Left lobe of liver (tissue), 2 donors: Measurements from ENCODE around the gene IGF1R. TPM values are rescaled to one million over a fixed set of nuclear protein-coding genes. Genes with fewer than 3 reads are reported as not detected.

Source experiments
- ATAC-seq: fragments of 200-7000 bp; cut with Tn5 transposase; one replicate; pipeline ENCODE4 v1.9.1; 2020; ENCODE audit warnings: mild to moderate bottlenecking, moderate library complexity
- DNase-seq: peaks from one replicate; pipeline ENCODE4 v3.0.0-alpha.2; 2020; ENCODE audit warnings: low spot score
- total RNA-seq: library from RNA; stranded (reverse); gene quantifications from one replicate; pipeline ENCODE4 v1.2.1, GENCODE V29; 2021
- donor health status: DM: no; HTN: no; CAD: no; lungs with moderate emphysema.
- donor health status: DM: no; HTN: yes; CAD: no.

IGF1R gene
- total RNA-seq, 1 donor from 2014 or later, result 3.3 TPM

DNA sequence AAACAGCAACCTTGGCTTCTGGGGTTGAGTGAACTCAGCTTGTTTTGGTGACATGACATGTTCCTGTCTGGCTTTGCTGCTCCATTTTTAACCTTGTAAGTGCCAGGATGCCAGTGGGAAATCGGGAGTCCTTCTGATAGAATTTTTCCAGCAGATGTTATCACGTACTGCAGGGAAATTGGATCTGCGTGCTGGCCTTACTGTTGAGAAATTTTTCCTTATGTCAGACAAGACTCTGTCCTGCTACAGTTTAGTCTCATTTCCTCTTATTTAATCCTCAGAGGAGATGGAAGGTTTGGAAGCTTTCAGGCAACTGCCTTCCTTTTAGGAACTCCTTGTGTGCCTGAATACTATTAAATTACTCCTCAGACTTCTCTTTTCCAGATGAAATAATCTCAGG is 278.7 kb downstream of the IGF1R start:
- no peak for ATAC-seq
- no peak for DNase-seq

DNA sequence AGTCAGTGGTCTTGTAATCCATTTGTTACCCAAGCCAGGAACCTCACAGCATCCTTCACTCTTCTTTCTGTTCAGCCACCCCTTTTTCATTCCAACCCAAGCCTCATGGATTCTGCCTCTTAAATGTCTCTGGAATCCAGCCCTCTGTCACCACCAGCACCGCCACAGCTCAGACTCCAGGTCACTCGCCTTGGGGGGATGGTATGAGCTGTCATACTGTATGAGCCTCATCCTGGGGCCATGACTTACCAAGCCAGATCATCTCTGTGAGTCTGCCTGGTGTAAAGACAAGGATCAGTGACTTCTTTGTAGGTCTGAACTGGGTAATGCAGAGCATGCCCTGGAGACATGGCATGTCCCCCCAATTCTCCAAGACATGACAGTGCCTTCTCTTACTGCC is 279.7 kb downstream of the IGF1R start:
- ATAC-seq, result no peak

DNA sequence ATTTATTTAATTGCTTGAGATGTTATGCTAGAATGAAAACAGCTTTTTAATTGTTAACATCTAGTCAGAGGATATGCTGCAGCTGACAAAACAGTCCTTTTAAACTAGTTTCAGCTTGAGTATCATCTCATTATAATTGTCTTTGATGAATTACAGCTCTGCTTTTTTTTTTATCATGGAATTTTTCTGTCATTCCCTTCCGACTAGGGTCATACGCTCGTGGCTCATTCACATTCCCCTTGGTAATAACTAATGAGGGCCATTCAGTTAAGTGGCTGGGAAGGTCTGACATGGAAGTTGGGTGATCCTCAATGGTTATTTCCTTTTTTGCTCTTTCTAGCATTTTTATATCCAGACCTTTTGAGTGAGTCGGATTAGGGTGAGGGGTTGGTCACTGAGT is 282.2 kb downstream of the IGF1R start:
- no peak for DNase-seq
- no peak for ATAC-seq

More for the DNA sequence above, 279.7 kb downstream of the IGF1R start:
- DNase-seq, result no peak

DNA sequence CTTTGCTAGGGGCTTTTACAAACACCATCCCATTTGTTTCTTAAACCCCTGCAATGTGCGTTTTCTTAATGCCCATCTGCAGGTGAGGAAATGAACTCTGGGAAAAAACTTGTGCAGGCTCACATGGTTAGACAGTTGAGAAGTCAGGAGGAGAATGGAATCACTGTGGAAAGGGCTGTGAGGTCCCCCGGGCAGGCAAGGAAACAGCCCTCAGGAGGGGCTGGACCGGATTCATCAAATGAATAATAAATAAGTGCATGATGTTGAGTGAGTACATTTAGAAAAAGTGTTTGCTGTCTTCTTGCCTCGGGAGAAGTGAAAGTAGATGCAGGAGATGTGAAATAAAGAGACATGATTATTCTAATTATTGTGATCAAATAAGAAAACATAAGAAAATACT is 282.7 kb downstream of the IGF1R start:
- no peak for DNase-seq
- ATAC-seq, result no peak

DNA sequence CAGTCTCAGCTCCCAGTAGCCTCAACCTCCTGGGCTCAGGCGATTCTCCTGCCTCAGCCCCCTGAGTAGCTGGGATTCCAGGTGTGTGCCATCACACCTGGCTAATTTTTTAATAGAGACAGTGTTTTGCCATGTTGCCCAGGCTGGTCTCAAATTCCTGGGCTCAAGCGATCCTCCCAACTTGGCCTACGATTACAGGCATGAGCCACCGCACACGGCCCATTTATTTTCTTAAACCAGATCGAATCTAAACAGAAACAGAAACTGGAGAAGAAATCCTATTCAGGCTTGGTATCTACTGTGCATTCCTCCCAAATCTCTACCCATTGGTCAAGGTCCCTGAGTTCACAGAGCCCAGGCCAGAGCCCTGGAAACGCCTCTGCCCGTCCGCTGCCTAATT is 285.1 kb downstream of the IGF1R start:
- DNase-seq (no peak), ATAC-seq (no peak)

DNA sequence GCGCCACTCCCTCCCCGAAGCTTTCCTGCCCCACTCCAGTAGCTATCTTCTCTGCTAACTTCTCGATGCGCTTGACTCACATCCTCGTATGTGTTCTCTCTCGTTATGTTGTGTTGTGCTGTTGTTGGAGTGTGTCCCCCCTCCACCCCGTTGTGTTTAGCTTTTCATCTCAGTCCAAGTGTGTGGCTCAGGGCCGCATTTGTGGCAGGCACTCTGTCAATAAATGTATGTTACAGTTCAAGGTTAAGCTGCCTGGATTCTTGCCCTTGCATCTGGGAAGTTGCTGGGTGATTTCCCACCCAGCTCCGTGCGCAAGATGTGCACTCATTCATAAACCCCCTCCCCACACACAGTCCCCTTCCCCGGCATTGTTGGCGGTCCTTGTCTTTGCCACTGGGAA is 287.4 kb downstream of the IGF1R start:
- DNase-seq (no peak), ATAC-seq (no peak)

DNA sequence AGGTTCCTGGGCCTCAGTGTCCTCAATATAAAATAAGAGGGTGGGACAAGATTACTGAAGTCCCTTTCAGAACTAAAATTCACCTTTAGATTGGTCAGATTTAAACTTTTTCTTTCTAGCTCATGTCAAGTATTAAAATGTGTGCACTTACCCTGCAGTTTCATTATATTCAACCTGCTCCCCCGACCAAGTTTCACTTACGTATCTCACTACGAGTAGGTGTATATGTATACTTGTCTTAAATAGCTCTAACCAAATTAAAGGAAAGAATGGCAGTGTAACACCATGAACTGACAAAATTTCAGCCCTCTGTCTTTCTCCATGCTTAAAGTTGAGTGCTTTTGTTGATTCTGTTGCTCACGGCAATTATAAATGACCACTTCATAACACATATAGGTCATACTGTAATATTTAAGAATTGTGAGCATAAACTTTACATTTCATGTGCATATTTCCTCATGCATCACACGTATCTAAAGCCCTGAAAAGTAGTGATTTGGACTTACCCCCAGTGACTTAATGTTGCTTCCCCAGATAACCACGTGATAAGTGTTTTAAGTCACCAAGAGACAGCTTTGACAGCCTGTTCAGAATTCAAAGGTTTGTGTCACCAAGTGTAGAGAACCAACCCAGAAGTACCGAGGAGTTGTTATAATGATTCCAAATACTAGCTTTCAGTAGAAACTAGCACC is 289.2 kb downstream of the IGF1R start:
- DNase-seq (no peak), ATAC-seq (no peak)

DNA sequence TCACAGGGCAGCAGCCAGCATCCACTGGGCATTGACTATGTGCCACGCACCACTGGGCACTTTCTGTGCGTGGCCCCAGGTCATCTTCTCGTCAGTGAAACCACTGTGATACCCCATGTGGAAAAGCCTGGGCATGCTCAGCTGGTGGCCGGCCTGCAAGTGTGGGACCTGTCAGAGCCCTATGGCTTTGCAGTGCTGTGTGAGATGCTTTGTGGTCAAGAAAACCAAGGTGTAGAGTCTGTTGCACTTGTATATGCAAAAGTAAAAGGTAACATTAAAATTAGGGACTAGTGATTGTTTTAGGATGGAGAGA is 289.7 kb downstream of the IGF1R start:
- DNase-seq, result no peak
- ATAC-seq, result no peak

DNA sequence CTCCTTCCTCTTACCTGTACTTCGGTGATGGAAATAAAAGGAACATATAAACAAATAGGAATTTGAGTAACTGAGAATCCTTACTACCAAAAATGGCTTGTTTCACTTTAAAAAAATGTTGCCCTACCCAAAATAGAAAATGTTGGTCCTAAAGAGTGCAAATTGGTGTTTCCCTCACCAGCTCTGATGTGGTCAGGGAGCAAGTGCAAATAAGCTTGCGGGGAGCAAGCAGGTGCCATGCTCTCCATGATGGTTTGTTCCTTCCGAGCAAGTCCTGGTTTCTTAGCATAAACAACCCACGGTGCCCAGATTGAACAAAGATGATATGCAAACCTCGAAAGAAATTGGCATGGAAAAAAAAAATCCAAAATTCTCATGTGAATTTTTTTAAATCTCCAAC is 290.5 kb downstream of the IGF1R start:
- DNase-seq, result no peak
- no peak for ATAC-seq

DNA sequence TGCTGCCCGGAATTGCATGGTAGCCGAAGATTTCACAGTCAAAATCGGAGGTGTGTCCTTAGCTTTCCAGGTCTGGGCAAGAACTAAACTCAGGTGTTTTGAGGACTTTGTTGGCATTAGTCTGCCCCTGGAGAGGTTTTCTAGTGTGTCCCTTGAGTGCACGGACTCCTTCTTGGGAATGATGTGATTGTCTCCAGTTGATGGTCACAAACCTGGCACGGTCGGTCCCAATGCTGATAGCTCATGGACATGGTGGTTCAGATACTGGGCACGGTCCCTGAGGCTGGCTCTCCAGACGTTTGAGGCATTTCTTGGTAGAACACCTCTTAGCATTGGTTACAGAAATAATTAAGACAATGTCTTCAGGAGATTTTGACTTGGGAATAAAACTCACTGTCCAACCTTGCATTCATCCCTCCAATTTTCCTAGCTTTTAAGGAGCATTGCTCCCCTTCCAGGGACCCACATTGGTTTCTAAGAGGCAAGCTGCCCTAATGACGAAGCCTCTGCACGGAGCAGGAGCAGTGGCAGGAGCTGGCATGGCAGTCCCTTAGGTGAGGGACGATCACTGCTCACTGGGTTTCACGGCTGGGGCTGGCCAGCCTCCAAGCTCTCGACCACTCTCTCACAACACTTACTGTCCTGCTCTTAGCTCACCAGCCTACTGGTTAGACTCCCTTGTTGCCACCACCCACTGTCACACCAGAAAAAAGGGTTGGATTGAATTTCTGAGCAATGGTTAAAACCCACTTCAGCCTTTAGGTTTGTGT is 291.2 kb downstream of the IGF1R start:
- no peak for ATAC-seq

DNA sequence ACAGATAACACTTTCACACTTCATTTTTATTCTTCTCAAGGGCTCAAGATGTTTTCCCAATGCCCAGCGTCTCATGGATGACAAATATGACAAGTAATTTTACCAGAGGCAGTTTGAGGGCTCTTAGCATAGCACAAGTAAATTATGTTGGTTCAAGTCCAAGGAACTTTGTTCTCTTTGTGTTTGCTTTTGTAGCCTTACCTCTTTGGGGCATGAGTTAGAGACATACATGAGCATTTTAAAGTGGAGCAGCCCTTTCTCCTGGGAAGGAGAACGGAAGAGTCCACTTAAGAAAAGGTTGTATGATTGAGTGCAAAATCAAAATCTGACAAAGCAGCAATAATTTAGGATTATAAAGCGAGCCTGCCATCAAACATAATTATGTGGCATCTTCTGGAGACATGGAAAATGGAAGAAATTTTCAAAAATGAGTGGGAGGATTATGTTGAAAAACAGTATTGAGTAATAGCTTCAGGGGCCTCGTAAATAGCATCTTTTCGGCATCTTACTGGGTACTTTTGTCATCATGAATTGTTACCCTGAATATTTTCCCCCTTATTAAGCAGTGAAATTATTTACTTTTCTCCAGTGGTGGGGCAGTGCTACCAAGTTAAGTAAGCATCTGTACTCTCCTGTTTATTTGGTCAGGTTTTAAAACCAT is 293.4 kb downstream of the IGF1R start:
- DNase-seq (no peak), ATAC-seq (no peak)

More for the DNA sequence above, 291.2 kb downstream of the IGF1R start:
- DNase-seq, result no peak

DNA sequence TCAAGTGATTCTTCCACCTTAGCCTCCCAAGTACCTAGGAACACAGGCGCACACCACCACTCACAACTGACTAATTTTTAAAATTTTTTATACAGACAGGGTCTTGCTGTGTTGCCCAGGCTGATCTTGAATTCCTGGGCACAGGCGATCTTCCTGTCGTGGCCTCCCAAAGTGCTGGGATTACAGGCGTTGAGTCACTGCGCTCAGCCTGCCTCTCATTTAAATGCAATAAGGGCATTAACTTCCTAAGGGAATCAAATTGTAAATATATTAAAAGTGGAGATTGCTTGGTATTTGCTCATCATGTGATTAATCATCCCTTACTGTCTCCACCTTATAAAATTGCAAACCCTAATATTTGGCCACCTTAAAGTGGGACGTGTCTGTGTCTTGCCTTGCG is 294.1 kb downstream of the IGF1R start:
- DNase-seq (no peak), ATAC-seq (no peak)

DNA sequence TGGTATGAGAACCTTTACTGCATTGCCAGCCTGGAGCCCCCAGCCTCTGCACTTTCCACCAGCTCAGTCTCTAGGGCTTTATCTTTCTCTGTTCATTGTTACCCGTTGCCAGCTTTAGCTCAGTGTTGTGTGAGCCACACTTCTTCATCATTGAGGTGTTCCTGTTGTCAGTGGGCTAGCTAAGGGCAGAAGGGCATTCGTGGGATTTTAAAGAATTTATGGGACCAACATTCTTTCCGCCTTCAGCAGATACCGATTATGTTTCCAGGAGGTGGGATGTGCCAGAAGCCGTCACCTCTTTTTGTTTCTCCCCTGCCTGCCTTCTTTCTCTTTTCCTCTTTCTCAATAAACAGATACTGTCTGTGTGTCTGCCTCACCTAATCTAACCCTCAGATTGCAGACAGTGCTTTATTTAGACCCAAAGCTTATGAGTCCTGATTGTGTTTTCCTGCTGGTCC is 294.7 kb downstream of the IGF1R start:
- DNase-seq (no peak), ATAC-seq (no peak)

DNA sequence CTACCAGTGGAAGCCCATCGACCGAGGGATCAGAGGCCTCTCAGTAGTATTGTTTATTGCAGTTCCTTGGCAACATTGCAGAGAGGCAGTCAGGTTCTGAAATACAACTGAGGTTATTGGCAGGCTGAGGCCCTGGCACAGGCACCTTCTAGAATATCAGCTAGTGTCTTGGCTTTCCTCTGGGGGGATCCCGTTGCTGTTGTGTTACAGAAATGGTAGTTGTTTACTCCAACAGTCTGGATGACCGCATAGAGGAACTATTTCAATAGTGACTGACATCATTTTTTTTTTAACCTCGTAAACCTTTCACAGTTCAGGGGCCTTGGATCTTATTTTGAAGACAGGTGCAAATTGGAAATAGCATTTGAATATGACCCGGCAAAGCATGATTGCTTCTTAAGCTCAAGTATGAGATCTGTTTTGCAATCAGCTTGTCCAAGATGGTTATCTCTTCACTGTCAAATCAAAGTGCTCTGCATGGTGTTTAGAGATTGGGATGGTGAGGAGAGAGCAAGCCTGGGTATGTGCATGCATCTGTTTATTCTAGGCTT is 295.3 kb downstream of the IGF1R start:
- DNase-seq (no peak), ATAC-seq (no peak)

DNA sequence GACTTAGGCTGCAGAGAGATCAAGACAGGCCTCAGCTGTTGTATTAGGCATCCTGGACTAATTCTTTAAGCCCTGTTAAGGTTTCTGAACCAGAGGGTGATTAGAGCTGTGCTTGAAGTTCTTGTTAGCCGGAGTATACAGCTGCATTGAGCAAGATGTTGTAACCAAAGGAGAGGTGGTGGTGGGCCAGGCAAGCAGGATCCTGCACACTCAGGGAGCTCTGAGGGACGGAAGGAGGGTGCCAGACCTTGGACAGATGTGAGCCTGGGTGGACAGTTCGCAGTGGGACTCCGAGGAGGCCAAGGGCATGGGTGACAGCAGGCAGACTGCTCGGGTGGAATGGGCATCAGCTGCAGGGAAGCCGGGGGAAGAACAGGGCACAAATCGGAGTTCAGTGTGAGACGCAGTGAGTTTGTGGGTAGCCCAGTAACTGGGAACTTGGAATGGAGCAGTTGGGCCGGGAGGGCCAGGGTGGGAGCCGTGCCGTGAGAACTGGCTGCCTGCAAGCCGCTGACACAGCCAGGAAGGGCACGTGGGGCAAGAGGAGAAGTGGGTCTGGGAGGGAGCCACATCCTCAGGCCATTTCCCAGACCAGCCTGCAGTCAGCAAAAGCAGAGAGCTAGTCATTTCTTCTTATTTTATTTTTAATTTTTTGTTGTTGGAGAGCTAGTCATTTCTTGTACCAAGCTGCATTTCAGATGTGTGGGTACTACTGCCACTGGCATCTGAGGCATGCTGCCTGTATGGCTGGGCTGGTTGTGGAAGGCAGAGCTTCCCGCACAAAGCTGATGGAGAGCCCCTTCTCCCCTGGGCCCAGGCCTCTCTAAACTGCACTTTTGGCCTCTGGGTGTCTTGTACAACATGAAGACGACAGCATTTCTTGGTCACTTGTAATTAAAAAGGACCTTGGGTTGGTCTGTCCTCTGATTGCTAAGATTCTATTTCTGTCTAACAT is 298.2 kb downstream of the IGF1R start:
- DNase-seq (no peak), ATAC-seq (peak; percentile 46)

DNA sequence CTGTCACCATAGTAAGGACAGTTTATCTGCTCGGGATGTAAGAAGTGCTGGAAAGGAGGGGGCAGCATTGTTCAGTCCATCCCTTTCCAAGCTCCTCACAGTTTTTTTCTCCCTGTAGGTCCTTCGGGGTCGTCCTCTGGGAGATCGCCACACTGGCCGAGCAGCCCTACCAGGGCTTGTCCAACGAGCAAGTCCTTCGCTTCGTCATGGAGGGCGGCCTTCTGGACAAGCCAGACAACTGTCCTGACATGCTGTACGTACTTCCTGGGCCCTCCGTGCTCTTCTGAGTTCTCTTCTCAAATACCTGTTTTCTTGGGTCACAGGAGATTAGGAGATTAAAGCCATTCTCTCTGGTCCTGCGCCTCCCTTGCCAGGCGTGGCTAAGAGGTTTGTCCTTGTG is 300.1 kb downstream of the IGF1R start:
- ATAC-seq, result no peak
- DNase-seq, result no peak

DNA sequence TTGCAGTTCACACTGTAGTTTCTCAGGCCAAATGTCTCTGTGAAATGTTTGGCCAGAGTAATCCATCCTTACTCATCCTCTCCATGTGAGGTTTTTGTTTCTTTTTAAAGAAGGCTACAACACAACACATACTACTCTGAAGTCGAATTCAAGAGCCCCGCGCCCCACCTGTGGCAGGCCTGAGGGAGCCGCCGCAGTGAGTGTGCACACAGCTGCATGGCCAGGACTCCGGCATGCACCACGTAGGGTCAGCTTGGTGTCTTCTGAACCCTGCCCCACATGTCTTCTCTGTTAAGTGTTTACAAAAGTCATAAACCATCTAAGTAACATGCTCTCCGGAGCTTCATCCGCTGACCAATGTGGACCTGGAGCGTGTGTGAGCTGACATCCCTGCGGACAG is 300.6 kb downstream of the IGF1R start:
- DNase-seq (no peak), ATAC-seq (no peak)

DNA sequence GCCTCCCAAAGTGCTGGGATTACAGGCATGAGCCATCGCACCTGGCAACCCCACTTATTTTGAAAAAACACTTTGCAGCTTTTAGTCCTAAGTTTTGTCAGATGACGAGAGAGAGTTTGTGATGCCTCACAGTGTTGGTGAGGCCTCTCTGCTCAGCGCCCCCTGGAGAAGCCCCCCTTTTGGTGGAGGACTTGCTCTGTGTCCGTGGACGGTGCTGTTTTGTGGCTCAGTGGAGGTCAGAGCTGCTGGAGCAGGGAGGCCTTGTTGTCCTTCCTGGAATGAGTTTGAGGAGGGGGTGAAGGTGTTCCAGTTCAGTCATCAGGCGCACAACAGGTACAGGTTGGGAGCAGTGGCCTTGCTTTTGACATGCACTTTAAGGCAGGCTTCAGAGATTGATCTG is 301.3 kb downstream of the IGF1R start:
- DNase-seq, result no peak
- ATAC-seq, result no peak

DNA sequence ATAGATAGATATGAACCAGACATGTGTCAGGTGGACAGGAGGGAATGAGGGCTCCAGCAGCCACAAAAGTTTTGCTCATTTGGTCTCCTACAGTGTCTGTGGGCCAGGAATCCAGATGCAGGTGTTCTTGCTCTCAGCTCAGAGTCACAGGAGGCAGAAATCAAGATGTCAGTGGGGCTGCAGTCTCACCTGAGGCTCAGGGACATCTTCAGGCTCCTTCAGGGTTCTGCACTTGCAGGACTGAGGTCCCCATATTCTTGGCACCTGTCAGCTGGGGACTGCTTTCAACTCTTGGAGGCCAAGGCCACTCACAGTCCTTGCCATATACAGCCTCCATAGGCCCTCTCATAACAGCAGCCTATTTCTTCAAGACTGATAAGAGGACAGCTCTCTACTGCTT is 301.9 kb downstream of the IGF1R start:
- ATAC-seq, result no peak

DNA sequence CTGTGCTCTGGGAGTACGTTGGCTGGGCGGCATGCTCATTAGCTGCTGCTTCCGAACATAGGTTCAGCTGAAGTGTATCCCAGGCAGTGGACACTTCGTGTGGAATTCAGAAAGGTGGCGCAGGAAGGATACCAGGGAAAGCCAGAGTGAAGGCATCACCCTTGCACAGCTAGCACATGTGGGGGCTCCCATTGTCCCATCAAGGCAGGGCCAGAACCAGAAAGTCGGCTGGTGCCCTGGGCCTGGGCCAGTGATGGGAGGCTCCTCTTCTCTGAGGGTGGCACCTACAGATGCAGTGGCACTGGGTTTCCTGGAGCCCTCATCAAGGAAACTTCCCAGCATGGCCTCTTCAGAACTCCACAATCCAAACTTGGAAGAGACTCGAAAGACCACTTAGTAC is 302.7 kb downstream of the IGF1R start:
- no peak for DNase-seq
- no peak for ATAC-seq

More for the DNA sequence above, 301.9 kb downstream of the IGF1R start:
- DNase-seq, result no peak
